Measurements from ENCODE around the gene LONRF3. TPM values are rescaled to one million over a fixed set of nuclear protein-coding genes. Genes with fewer than 3 reads are reported as not detected.

The LONRF3 gene
- polyA plus RNA-seq, 1 donor (not counting 4 experiments of a cell fraction or from before 2014, with no cell fraction given), result not detected

DNA sequence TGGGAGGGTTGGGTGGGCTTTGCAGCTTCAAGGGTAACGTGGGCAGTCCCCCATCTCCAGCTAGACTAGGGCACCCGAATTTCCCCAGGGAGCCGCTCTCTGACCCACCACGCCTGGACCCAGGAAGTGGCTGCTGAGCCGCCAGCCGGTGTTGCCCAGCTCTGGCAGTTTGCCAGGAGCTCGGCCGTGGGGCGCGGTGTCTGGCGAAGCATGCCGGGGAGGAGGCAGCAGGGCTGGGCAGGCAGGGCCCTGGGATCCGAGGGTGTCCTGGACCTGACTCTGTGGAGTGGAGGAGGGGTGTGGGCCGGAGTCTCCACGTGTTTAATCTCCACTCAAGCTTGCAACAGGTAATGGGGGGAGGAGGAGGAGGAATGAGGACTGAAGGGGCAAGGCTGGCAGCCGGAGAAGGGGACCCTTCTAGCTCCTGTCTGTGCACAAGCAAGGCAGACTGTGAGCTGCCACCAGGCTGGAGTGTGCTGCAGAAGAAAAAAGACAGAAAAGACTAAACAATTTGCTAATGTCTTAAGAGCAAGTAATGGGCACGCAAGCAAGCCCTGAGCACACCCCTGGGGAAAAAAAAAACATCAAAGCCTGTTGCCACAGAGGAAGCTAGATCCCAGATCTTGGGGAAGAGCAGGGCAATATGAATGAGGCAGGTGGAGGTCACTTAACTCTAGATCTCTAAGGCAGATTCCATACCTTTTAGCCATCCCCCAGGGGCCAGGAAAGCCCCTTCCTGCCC is 2.4 kb downstream of the LONRF3 start:
- peaks cover 5% of the 10 kb centered on the region for H3K4me1 ChIP-seq (ENCODE audit: control insufficient read depth, extremely low read depth, insufficient read depth, low read length)

DNA sequence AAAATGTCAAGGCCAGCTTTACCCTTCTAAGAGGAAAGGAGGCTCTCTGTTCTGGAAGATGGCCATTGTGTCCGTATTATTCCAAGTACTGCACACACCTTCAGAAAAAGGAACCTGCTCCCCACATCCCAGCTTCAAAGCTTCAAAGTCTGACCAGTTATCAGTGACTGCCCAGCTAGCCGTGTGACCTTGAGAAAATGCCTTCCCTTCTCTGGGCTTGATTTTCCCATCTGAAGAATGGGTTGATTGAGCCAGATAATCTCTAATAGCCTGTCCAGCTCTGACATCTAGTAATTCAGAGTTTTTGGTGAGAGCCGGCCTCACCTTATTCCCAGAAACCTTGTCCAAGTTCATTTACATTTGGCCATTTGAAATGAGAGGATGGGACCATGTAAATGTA is 3.0 kb downstream of the LONRF3 start:
- H3K9me3 ChIP-seq (ENCODE audit: control insufficient read depth, low read depth, low read length), result no peaks in the 10 kb centered on the region
- H3K27ac ChIP-seq (ENCODE audit: control insufficient read depth, insufficient read depth, low read length), result no peak overlapping the region
- DNase-seq (ENCODE audit: low read depth, low spot score), result no peak
- no peak overlapping the region for H3K9ac ChIP-seq (ENCODE audit: control insufficient read depth, extremely low read depth, insufficient read depth, low read length)
- no peak overlapping the region for H2AFZ ChIP-seq (ENCODE audit: control insufficient read depth, low read length)
- FAIRE-seq, result no peak
- H3K4me1 ChIP-seq (ENCODE audit: control insufficient read depth, extremely low read depth, insufficient read depth, low read length), result peaks cover 5% of the 10 kb centered on the region
- H4K20me1 ChIP-seq (ENCODE audit: control insufficient read depth, extremely low read depth, insufficient read depth, low read length), result no peaks in the 10 kb centered on the region
- no peak overlapping the region for H3K4me3 ChIP-seq (ENCODE audit: control insufficient read depth in 2 of 3, extremely low read depth in 1 of 3, insufficient read depth in 2 of 3, low read depth in 1 of 3, low read length in 3 of 3)
- H3K36me3 ChIP-seq (ENCODE audit: control insufficient read depth in 2 of 2, extremely low read depth in 1 of 2, insufficient read depth in 2 of 2, low read length in 2 of 2), result no peaks in the 10 kb centered on the region
- H3K9me1 ChIP-seq (ENCODE audit: control insufficient read depth, extremely low read depth, insufficient read depth, low read length), result no peaks in the 10 kb centered on the region
- dilution Hi-C loops (cut with MboI; ENCODE audit: extremely low pct_ligation_motif_present, low sequenced_read_pairs), result no loop called here
- TF ChIP-seq EZH2 (IDR thresholded peaks at IDR 0.05; ENCODE audit: low read length), result no peak
- TF ChIP-seq, protein P1, sequence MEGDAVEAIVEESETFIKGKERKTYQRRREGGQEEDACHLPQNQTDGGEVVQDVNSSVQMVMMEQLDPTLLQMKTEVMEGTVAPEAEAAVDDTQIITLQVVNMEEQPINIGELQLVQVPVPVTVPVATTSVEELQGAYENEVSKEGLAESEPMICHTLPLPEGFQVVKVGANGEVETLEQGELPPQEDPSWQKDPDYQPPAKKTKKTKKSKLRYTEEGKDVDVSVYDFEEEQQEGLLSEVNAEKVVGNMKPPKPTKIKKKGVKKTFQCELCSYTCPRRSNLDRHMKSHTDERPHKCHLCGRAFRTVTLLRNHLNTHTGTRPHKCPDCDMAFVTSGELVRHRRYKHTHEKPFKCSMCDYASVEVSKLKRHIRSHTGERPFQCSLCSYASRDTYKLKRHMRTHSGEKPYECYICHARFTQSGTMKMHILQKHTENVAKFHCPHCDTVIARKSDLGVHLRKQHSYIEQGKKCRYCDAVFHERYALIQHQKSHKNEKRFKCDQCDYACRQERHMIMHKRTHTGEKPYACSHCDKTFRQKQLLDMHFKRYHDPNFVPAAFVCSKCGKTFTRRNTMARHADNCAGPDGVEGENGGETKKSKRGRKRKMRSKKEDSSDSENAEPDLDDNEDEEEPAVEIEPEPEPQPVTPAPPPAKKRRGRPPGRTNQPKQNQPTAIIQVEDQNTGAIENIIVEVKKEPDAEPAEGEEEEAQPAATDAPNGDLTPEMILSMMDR (optimal IDR thresholded peaks at IDR 0.05 in 1 of 3, IDR thresholded peaks at IDR 0.05 in 1 of 3, conservative IDR thresholded peaks at IDR 0.05 in 1 of 3; ENCODE audit: extremely low read depth in 1 of 3, insufficient read depth in 2 of 3, low read length in 3 of 3), result no peak
- H3K4me2 ChIP-seq (ENCODE audit: control insufficient read depth, extremely low read depth, insufficient read depth, low read depth, low read length), result no peak overlapping the region
- no peaks in the 10 kb centered on the region for H3K79me2 ChIP-seq (ENCODE audit: control insufficient read depth, insufficient read depth, low read length)
- peaks cover 43% of the 10 kb centered on the region for H3K27me3 ChIP-seq (ENCODE audit: control insufficient read depth, extremely low read depth, insufficient read depth, low read length)

More for the DNA sequence above, 2.4 kb downstream of the LONRF3 start:
- H3K9ac ChIP-seq (ENCODE audit: control insufficient read depth, extremely low read depth, insufficient read depth, low read length), result no peak overlapping the region
- DNase-seq (ENCODE audit: low read depth, low spot score) (no peak), FAIRE-seq (no peak)
- no peak overlapping the region for H3K27ac ChIP-seq (ENCODE audit: control insufficient read depth, insufficient read depth, low read length)
- H3K9me3 ChIP-seq (ENCODE audit: control insufficient read depth, low read depth, low read length), result no peaks in the 10 kb centered on the region
- no peak for TF ChIP-seq EZH2 (IDR thresholded peaks at IDR 0.05; ENCODE audit: low read length)
- TF ChIP-seq, protein P1 (optimal IDR thresholded peaks at IDR 0.05 in 1 of 3, IDR thresholded peaks at IDR 0.05 in 1 of 3, conservative IDR thresholded peaks at IDR 0.05 in 1 of 3; ENCODE audit: extremely low read depth in 1 of 3, insufficient read depth in 2 of 3, low read length in 3 of 3), result no peak
- H4K20me1 ChIP-seq (ENCODE audit: control insufficient read depth, extremely low read depth, insufficient read depth, low read length), result no peaks in the 10 kb centered on the region
- peak overlapping the region in 1 of 3 experiments; percentile 9 for H3K4me3 ChIP-seq (ENCODE audit: control insufficient read depth in 2 of 3, extremely low read depth in 1 of 3, insufficient read depth in 2 of 3, low read depth in 1 of 3, low read length in 3 of 3)
- no peaks in the 10 kb centered on the region for H3K9me1 ChIP-seq (ENCODE audit: control insufficient read depth, extremely low read depth, insufficient read depth, low read length)
- H3K4me2 ChIP-seq (ENCODE audit: control insufficient read depth, extremely low read depth, insufficient read depth, low read depth, low read length), result peak overlapping the region; percentile 24
- H2AFZ ChIP-seq (ENCODE audit: control insufficient read depth, low read length), result no peak overlapping the region
- H3K27me3 ChIP-seq (ENCODE audit: control insufficient read depth, extremely low read depth, insufficient read depth, low read length), result peaks cover 43% of the 10 kb centered on the region
- dilution Hi-C loops (cut with MboI; ENCODE audit: extremely low pct_ligation_motif_present, low sequenced_read_pairs), result no loop called here
- H3K36me3 ChIP-seq (ENCODE audit: control insufficient read depth in 2 of 2, extremely low read depth in 1 of 2, insufficient read depth in 2 of 2, low read length in 2 of 2), result no peaks in the 10 kb centered on the region
- no peaks in the 10 kb centered on the region for H3K79me2 ChIP-seq (ENCODE audit: control insufficient read depth, insufficient read depth, low read length)
